Endothelial cell of umbilical vein (primary cell): ENCODE data around the gene CEP295NL. TPM values are rescaled to one million over a fixed set of nuclear protein-coding genes. Genes with fewer than 3 reads are reported as not detected.

ENCODE experiments used
- BruUV-seq: library from RNA; stranded (reverse); fragments of 400-500 nt; replicated peaks from 2 replicates; lab custom pipeline; 2021; lab: Mats Ljungman, UMichigan
- CTCF ChIA-PET: fragments of 300-600, 350-600 bp; sonication (Branson Sonifier 250); formaldehyde crosslinking; loops from one replicate; lab custom pipeline; 2021; ENCODE audit warnings: antibody characterized with exemption, inconsistent platforms; lab: Charles Lee
- POLR2A ChIA-PET: fragments of 300-600, 350-600 bp; sonication (Branson Sonifier 250); formaldehyde crosslinking; loops from one replicate; lab custom pipeline; 2021; ENCODE audit warnings: antibody characterized with exemption, inconsistent platforms; lab: Charles Lee
- DNase-seq: peaks from one replicate; pipeline ENCODE4 v3.0.0-alpha.2; 2011; ENCODE audit warnings: low read depth, low spot score
- FAIRE-seq: peaks from 2 replicates; lab custom pipeline; 2011; peaks lifted over from hg19 to GRCh38; lab: Jason Lieb, UNC
- H2AFZ ChIP-seq: 2 replicates; pipeline ENCODE4 v1.6.0; 2012; ENCODE audit warnings: low read depth, low read length, control low read depth, inconsistent platforms
- H3K27ac ChIP-seq: 2 replicates; pipeline ENCODE4 v1.5.1; 2011; ENCODE audit warnings: low read depth, mild to moderate bottlenecking, control low read depth, low read length, moderate library complexity; ENCODE audit not compliant: insufficient read depth
- H3K27me3 ChIP-seq, 2 experiments: 2 replicates each; pipeline versions ENCODE4 v1.6.0 to v1.6.1; 2011; ENCODE audit warnings: low read length in 2 of 2, mixed read lengths in 1 of 2; ENCODE audit not compliant: control insufficient read depth in 2 of 2, insufficient read depth in 2 of 2
- H3K36me3 ChIP-seq, 2 experiments: 2 replicates in 1 of 2; 3 replicates in 1 of 2; pipeline ENCODE4 v1.5.1; 2011; ENCODE audit warnings: low read length in 2 of 2, mild to moderate bottlenecking in 1 of 2, moderate library complexity in 1 of 2; ENCODE audit not compliant: control insufficient read depth in 2 of 2, insufficient read depth in 2 of 2; ENCODE audit errors: extremely low read depth in 1 of 2
- H3K4me1 ChIP-seq: 3 replicates; pipeline ENCODE4 v1.5.1; 2011; ENCODE audit warnings: mild to moderate bottlenecking, low read length; ENCODE audit not compliant: control insufficient read depth, insufficient read depth; ENCODE audit errors: extremely low read depth
- H3K4me2 ChIP-seq: 2 replicates; pipeline ENCODE4 v1.6.1; 2011; ENCODE audit warnings: low read length, control low read depth, mixed read lengths; ENCODE audit not compliant: insufficient read depth
- H3K4me3 ChIP-seq, 3 experiments: fragments of 200-600 bp in 1 of 3; sonication (generic), shearing (Covaris generic) in 1 of 3; replicated peaks in 1 of 3; 2 replicates each; pipeline ENCODE4 v1.5.1; 2011 to 2016; ENCODE audit warnings: control low read depth in 3 of 3, low read length in 3 of 3, mild to moderate bottlenecking in 2 of 3, inconsistent platforms in 1 of 3, low read depth in 1 of 3, moderate library complexity in 1 of 3; ENCODE audit not compliant: insufficient read depth in 1 of 3
- H3K79me2 ChIP-seq: 2 replicates; pipeline ENCODE4 v1.6.0; 2012; ENCODE audit warnings: low read length, inconsistent platforms; ENCODE audit not compliant: control insufficient read depth, insufficient read depth
- H3K9ac ChIP-seq: replicated peaks from 2 replicates; pipeline ENCODE3; 2011; ENCODE audit warnings: low read length, control low read depth; ENCODE audit not compliant: insufficient read depth; ENCODE audit errors: extremely low read depth
- H3K9me1 ChIP-seq: replicated peaks from 3 replicates; pipeline ENCODE4 v1.6.0; 2011; ENCODE audit warnings: mild to moderate bottlenecking, low read length; ENCODE audit not compliant: control insufficient read depth, insufficient read depth; ENCODE audit errors: extremely low read depth
- H3K9me3 ChIP-seq: replicated peaks from 2 replicates; pipeline ENCODE4 v1.5.1; 2012; ENCODE audit warnings: low read length, inconsistent platforms; ENCODE audit not compliant: control insufficient read depth, insufficient read depth
- H4K20me1 ChIP-seq: replicated peaks from 2 replicates; pipeline ENCODE3; 2011; ENCODE audit warnings: mild to moderate bottlenecking, low read length; ENCODE audit not compliant: control insufficient read depth, insufficient read depth; ENCODE audit errors: extremely low read depth
- CTCF ChIP-seq, 2 donors: IDR thresholded peaks; 1 replicate in 1 of 2; 2 replicates in 1 of 2; pipeline ENCODE4 v1.5.1; 2011; ENCODE audit warnings: low read length in 2 of 2, mild to moderate bottlenecking in 2 of 2, moderate library complexity in 2 of 2, control low read depth in 1 of 2, inconsistent platforms in 1 of 2, low read depth in 1 of 2; ENCODE audit not compliant: insufficient read depth in 1 of 2; ENCODE audit errors: extremely low read depth in 1 of 2
- EZH2 ChIP-seq: IDR thresholded peaks from 2 replicates; pipeline ENCODE4 v1.6.1; 2012; ENCODE audit warnings: borderline replicate concordance, low read depth, mild to moderate bottlenecking, moderate library complexity, low read length, inconsistent platforms; ENCODE audit not compliant: severe bottlenecking
- FOS ChIP-seq: IDR thresholded peaks from 2 replicates; pipeline ENCODE4 v1.6.1; 2011; ENCODE audit warnings: mild to moderate bottlenecking, low read length, moderate library complexity, borderline replicate concordance; ENCODE audit not compliant: insufficient read depth
- GATA2 ChIP-seq: IDR thresholded peaks from 2 replicates; pipeline ENCODE4 v1.7.0; 2011; ENCODE audit warnings: low read depth, mild to moderate bottlenecking, moderate library complexity, mixed read lengths, low read length; ENCODE audit not compliant: insufficient read length, insufficient read depth
- JUN ChIP-seq: IDR thresholded peaks from 2 replicates; pipeline ENCODE4 v1.6.1; 2011; ENCODE audit warnings: borderline replicate concordance, low read depth; ENCODE audit not compliant: insufficient read length, insufficient read depth
- MYC ChIP-seq: IDR thresholded peaks from one replicate; pipeline ENCODE4 v1.6.1; 2011; ENCODE audit warnings: mild to moderate bottlenecking, low read depth, low read length
- POLR2A ChIP-seq: IDR thresholded peaks from 2 replicates; pipeline ENCODE4 v1.6.1; 2012; ENCODE audit warnings: low read depth, mild to moderate bottlenecking, control low read depth, low read length
- POLR2AphosphoS5 ChIP-seq: IDR thresholded peaks from 2 replicates; pipeline ENCODE4 v1.6.1; 2012; ENCODE audit warnings: low read depth, mild to moderate bottlenecking, control low read depth, low read length, moderate library complexity; ENCODE audit not compliant: insufficient read depth
- dilution Hi-C: fragments of 300-500 bp; cut with MboI; formaldehyde crosslinking; loops from one replicate; pipeline ENCODE4 v1.15.0; 2019; ENCODE audit warnings: low sequenced_read_pairs; ENCODE audit not compliant: extremely low pct_ligation_motif_present
- intact Hi-C: fragments of 100-400 bp; cut with micrococcal nuclease; formaldehyde crosslinking; loops from one replicate; pipeline ENCODE4 v1.10.0; 2022
- polyA plus RNA-seq, 4 experiments: library from polyadenylated mRNA; depleted of rRNA in 3 of 4; stranded (reverse) in 3 of 4; unstranded in 1 of 4; fragments of >200 nt; gene quantifications; 2 replicates each; pipeline versions ENCODE4 v1.2.1 to v1.2.3, GENCODE V29; 2011 to 2012; ENCODE audit warnings: missing spikeins in 1 of 4
- total RNA-seq: library from RNA; stranded (reverse); gene quantifications from 2 replicates; pipeline ENCODE4 v1.2.3, GENCODE V29; 2021
- TF ChIP-seq, protein P1 (sequence below): IDR thresholded peaks from 2 replicates; pipeline ENCODE4 v1.6.1; 2011; ENCODE audit not compliant: insufficient read depth, insufficient read length

CEP295NL gene
- total and polyA plus RNA-seq, 2 donors (not counting 3 experiments of a cell fraction or from before 2014, with no cell fraction given) = 0.10 to 8.3 TPM

DNA sequence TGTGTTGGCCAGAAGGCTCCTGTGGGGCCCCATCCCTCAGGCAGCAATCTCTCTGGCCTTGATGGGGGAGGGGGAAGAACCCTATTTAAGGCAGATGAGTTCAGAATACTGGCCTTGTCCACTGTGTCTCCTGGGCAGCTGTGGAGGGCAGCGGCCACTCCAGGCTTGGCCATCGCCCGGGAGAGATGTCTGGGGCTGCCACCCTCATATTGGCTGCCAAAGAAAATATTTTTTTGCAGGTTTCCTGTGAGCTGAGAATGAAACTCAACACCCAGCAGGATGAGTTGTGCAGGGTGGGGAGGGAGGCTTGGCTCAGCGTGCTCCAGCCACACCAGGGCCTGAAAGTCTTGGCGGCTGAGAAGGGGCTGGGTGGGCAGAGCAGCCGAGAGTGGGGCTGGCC is 36.6 kb upstream of the CEP295NL start:
- H3K36me3 ChIP-seq = no peaks in the 10 kb centered on the region
- ChIA-PET POLR2A (no interaction called here), CTCF (interaction anchor here (0.9 to 1.8 kb wide), 3 partner anchors 32 to 74 kb away, joined by 3 to 6 read pairs (median 5); no protein-coding TSS in a partner anchor)
- no peaks in the 10 kb centered on the region for H3K79me2 ChIP-seq
- no peaks in the 10 kb centered on the region for H3K9me3 ChIP-seq
- no peaks in the 10 kb centered on the region for H3K27me3 ChIP-seq
- no peak for TF ChIP-seq POLR2AphosphoS5
- no peak for TF ChIP-seq MYC
- TF ChIP-seq CTCF (IDR thresholded peaks at IDR 0.05; ENCODE audit: extremely low read depth in 1 of 2, insufficient read depth in 1 of 2, low read depth in 1 of 2, low read length in 2 of 2) = no peak
- TF ChIP-seq GATA2 = no peak
- TF ChIP-seq POLR2A = no peak
- TF ChIP-seq, protein P1, sequence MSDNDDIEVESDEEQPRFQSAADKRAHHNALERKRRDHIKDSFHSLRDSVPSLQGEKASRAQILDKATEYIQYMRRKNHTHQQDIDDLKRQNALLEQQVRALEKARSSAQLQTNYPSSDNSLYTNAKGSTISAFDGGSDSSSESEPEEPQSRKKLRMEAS = no peak
- no peak for TF ChIP-seq EZH2
- TF ChIP-seq JUN = no peak
- no peak for TF ChIP-seq FOS
- no peak overlapping the region for H3K4me2 ChIP-seq
- intact Hi-C loops (loop anchor here (1.0 kb wide), 1 partner anchor 32 kb away; no protein-coding TSS in a partner anchor), dilution Hi-C loops (no loop called here)
- no peaks in the 10 kb centered on the region for H4K20me1 ChIP-seq
- H3K4me1 ChIP-seq = peaks cover 19% of the 10 kb centered on the region
- H3K4me3 ChIP-seq = no peak overlapping the region
- H3K9ac ChIP-seq = no peak overlapping the region
- FAIRE-seq (peak; percentile 59), DNase-seq (peak; percentile 55)
- H3K27ac ChIP-seq = no peak overlapping the region
- BruUV-seq = no TSS peak
- no peaks in the 10 kb centered on the region for H3K9me1 ChIP-seq
- peak overlapping the region; percentile 42 for H2AFZ ChIP-seq
